Articular chondrocyte of knee joint (primary cell): ENCODE results near the gene RRN3. TPM values are rescaled to one million over a fixed set of nuclear protein-coding genes. Genes with fewer than 3 reads are reported as not detected.

ENCODE experiments used
- small RNA-seq: library from RNA; depleted of rRNA; stranded (forward); fragments of <200 nt; gene quantifications from one replicate; pipeline ENCODE3, GENCODE V24; 2012
- total RNA-seq: library from RNA; depleted of rRNA; stranded (reverse); fragments of >200 nt; gene quantifications from 2 replicates; pipeline ENCODE4 v1.2.3, GENCODE V29; 2012

The RRN3 gene
- 29.0 and 47.8 TPM in 2 replicates for total RNA-seq

GRCh38 chr16:15093955-15094827, at the start of gene RRN3:
Gene RRN3, minus strand, starts transcription at chr16:15094272. Its CDS starts 39 bp downstream, at chr16:15094233.

Small RNA genes within 50 kb of the gene (small RNA-seq; reads per million reads assigned to genes)
- gene MIR1972-1, result not detected

Other genes starting within 250 kb of the RRN3 start
- 44.2 and 60.3 TPM in 2 replicates for gene NPIPA1, start 156.8 kb downstream of the RRN3 start, total RNA-seq
- gene PDXDC1, start 119.2 kb downstream of the RRN3 start, total RNA-seq, result 87.7 and 97.6 TPM in 2 replicates
- gene NTAN1, start 38.2 kb downstream of the RRN3 start, total RNA-seq, result 78.7 and 82.4 TPM in 2 replicates